ENCODE data around the gene HUNK.

The HUNK gene

DNA sequence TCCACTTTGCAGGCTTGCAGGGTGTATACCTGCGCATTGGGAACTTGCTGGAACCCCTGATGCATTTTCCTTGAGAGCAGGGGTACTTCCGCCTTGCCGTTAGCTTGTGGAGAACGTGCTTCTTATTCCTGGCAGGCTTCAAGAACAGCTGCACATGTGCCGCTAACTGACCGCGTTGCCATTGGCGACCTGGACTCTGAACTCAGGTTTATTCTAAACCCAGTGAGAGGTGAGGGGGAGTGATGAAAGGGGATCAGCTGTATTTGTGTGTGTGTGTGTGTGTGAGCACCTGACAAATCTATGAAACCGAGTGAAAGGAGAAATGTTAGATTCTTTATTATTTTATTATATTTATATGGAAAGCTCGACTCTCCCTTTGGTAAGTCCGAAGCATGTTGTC is 128.6 kb downstream of the HUNK start:
- TF ChIP-seq TAF1 (IDR thresholded peaks at IDR 0.05; ENCODE audit: low read depth): no peak
- TF ChIP-seq RAD21 (IDR thresholded peaks at IDR 0.05; ENCODE audit: low read depth): no peak
- TF ChIP-seq NFIC (IDR thresholded peaks at IDR 0.05): no peak
- TF ChIP-seq EGR1 (IDR thresholded peaks at IDR 0.05): no peak
- TF ChIP-seq YY1 (IDR thresholded peaks at IDR 0.05; ENCODE audit: low read depth): no peak
- TF ChIP-seq EP300 (IDR thresholded peaks at IDR 0.05; ENCODE audit: borderline replicate concordance): no peak
- TF ChIP-seq FOXM1 (IDR thresholded peaks at IDR 0.05; ENCODE audit: borderline replicate concordance, low read depth): no peak
- TF ChIP-seq TCF12 (IDR thresholded peaks at IDR 0.05; ENCODE audit: low read depth): no peak
- TF ChIP-seq, protein P1, sequence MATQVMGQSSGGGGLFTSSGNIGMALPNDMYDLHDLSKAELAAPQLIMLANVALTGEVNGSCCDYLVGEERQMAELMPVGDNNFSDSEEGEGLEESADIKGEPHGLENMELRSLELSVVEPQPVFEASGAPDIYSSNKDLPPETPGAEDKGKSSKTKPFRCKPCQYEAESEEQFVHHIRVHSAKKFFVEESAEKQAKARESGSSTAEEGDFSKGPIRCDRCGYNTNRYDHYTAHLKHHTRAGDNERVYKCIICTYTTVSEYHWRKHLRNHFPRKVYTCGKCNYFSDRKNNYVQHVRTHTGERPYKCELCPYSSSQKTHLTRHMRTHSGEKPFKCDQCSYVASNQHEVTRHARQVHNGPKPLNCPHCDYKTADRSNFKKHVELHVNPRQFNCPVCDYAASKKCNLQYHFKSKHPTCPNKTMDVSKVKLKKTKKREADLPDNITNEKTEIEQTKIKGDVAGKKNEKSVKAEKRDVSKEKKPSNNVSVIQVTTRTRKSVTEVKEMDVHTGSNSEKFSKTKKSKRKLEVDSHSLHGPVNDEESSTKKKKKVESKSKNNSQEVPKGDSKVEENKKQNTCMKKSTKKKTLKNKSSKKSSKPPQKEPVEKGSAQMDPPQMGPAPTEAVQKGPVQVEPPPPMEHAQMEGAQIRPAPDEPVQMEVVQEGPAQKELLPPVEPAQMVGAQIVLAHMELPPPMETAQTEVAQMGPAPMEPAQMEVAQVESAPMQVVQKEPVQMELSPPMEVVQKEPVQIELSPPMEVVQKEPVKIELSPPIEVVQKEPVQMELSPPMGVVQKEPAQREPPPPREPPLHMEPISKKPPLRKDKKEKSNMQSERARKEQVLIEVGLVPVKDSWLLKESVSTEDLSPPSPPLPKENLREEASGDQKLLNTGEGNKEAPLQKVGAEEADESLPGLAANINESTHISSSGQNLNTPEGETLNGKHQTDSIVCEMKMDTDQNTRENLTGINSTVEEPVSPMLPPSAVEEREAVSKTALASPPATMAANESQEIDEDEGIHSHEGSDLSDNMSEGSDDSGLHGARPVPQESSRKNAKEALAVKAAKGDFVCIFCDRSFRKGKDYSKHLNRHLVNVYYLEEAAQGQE (IDR thresholded peaks at IDR 0.05; ENCODE audit: low read depth): no peak
- TF ChIP-seq, protein P2, sequence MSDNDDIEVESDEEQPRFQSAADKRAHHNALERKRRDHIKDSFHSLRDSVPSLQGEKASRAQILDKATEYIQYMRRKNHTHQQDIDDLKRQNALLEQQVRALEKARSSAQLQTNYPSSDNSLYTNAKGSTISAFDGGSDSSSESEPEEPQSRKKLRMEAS (IDR thresholded peaks at IDR 0.05): no peak
- no peak for TF ChIP-seq CREB1 (IDR thresholded peaks at IDR 0.05; ENCODE audit: low read depth)
- TF ChIP-seq, protein P3, sequence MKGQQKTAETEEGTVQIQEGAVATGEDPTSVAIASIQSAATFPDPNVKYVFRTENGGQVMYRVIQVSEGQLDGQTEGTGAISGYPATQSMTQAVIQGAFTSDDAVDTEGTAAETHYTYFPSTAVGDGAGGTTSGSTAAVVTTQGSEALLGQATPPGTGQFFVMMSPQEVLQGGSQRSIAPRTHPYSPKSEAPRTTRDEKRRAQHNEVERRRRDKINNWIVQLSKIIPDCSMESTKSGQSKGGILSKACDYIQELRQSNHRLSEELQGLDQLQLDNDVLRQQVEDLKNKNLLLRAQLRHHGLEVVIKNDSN (IDR thresholded peaks at IDR 0.05): no peak
- TF ChIP-seq CEBPB (IDR thresholded peaks at IDR 0.05): no peak
- no peak for TF ChIP-seq TEAD4 (IDR thresholded peaks at IDR 0.05)
- no peak for TF ChIP-seq ZBTB7A (IDR thresholded peaks at IDR 0.05; ENCODE audit: low read depth)

DNA sequence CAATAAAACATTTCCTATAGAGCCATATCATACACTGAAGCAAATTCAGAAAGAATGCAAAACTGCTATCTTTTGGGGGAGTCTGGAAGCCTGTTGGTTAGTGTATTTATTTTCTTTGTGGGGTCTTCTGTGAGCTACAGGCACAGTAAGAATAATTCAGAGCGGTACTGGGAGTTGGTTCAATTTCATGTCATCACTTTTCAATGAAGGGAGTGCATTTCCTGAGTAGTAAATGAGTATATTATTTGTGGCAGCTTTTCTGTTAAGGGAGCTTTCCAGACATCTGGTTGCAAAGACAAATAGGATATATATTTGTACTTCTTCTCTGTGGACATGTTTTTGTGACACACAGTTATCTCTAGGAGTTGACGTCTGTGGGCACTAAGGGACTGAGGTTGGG is 130.6 kb downstream of the HUNK start:
- TF ChIP-seq TAF1 (IDR thresholded peaks at IDR 0.05; ENCODE audit: low read depth) (no peak), TEAD4 (IDR thresholded peaks at IDR 0.05) (no peak), EP300 (IDR thresholded peaks at IDR 0.05; ENCODE audit: borderline replicate concordance) (no peak)
- TF ChIP-seq, protein P2 (IDR thresholded peaks at IDR 0.05): no peak
- TF ChIP-seq, protein P3 (IDR thresholded peaks at IDR 0.05): no peak
- TF ChIP-seq, protein P1 (IDR thresholded peaks at IDR 0.05; ENCODE audit: low read depth): no peak

DNA sequence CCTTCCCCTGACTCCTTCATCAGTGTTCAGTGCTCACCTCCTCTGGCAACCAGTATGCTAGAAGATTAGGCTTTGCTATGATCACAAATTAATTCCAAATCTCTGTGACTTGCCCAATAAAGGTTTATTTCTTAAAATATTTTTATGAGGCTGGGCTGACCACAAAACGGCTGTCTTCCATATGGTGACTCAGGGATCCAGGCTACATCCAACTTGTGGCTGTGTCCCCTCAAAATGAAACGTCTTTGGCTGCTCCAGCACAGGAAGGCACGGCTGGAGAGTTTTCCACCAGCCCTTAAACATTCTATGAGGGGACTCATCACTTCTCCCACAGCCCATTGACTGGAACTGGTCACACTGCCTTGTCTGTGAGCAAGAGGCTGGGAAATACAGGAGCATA is 131.5 kb downstream of the HUNK start:
- no peak for TF ChIP-seq EGR1 (IDR thresholded peaks at IDR 0.05)

DNA sequence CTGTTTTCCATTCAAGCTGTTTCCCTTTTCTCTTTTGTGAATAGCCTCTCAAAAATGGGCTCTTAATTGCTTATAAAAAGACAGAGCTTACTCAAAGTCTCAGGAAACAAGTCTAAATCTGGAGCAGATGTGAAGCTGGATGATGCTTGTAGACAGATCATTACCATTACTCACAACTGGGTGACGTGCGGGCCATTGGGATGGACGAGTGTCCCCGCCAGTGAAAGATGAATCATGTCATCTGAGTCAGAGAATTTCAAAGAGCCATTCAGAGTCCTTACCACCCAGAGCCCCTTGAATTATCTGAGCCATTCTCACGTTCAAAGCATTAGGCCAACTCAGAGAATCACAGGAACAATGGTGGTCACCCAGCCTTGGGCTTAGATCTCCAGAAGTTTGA is 134.6 kb downstream of the HUNK start:
- TF ChIP-seq, protein P3 (IDR thresholded peaks at IDR 0.05): no peak
- TF ChIP-seq ZBTB7A (IDR thresholded peaks at IDR 0.05; ENCODE audit: low read depth) (no peak), EGR1 (IDR thresholded peaks at IDR 0.05) (no peak), TEAD4 (IDR thresholded peaks at IDR 0.05) (no peak)
- TF ChIP-seq, protein P2 (IDR thresholded peaks at IDR 0.05): no peak

DNA sequence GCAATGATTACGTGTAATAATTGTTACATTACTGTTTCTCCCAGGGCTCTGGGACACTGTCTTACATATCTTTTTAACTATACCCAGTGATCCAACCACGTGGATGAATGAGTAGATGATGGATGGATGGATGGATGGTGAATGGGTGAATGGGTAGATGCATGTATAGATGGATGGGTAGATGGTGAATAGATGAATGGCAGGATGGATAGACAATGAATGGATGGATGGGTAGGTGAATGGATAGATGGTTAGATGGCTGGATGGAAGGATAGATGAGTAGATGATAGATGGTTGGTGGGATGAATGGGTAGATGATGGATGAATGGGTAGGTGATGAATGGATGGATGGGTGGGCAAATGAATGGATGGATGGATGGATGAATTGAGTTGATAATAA is 135.9 kb downstream of the HUNK start:
- TF ChIP-seq, protein P1 (IDR thresholded peaks at IDR 0.05; ENCODE audit: low read depth): no peak
- no peak for TF ChIP-seq CREB1 (IDR thresholded peaks at IDR 0.05; ENCODE audit: low read depth)
- no peak for TF ChIP-seq YY1 (IDR thresholded peaks at IDR 0.05; ENCODE audit: low read depth)
- no peak for TF ChIP-seq EP300 (IDR thresholded peaks at IDR 0.05; ENCODE audit: borderline replicate concordance)
- TF ChIP-seq FOXM1 (IDR thresholded peaks at IDR 0.05; ENCODE audit: borderline replicate concordance, low read depth): no peak
- no peak for TF ChIP-seq RAD21 (IDR thresholded peaks at IDR 0.05; ENCODE audit: low read depth)
- TF ChIP-seq TEAD4 (IDR thresholded peaks at IDR 0.05): no peak
- TF ChIP-seq EGR1 (IDR thresholded peaks at IDR 0.05): no peak
- no peak for TF ChIP-seq NFIC (IDR thresholded peaks at IDR 0.05)
- no peak for TF ChIP-seq CEBPB (IDR thresholded peaks at IDR 0.05)
- TF ChIP-seq ZBTB7A (IDR thresholded peaks at IDR 0.05; ENCODE audit: low read depth): no peak
- TF ChIP-seq TAF1 (IDR thresholded peaks at IDR 0.05; ENCODE audit: low read depth): no peak
- TF ChIP-seq, protein P3 (IDR thresholded peaks at IDR 0.05): no peak
- TF ChIP-seq TCF12 (IDR thresholded peaks at IDR 0.05; ENCODE audit: low read depth): no peak
- TF ChIP-seq, protein P2 (IDR thresholded peaks at IDR 0.05): no peak
